ENCODE results near the gene FAM222B. TPM values are rescaled to one million over a fixed set of nuclear protein-coding genes. Genes with fewer than 3 reads are reported as not detected.

FAM222B gene
- total RNA-seq, 1 donor from 2014 or later = 21.0 TPM

DNA sequence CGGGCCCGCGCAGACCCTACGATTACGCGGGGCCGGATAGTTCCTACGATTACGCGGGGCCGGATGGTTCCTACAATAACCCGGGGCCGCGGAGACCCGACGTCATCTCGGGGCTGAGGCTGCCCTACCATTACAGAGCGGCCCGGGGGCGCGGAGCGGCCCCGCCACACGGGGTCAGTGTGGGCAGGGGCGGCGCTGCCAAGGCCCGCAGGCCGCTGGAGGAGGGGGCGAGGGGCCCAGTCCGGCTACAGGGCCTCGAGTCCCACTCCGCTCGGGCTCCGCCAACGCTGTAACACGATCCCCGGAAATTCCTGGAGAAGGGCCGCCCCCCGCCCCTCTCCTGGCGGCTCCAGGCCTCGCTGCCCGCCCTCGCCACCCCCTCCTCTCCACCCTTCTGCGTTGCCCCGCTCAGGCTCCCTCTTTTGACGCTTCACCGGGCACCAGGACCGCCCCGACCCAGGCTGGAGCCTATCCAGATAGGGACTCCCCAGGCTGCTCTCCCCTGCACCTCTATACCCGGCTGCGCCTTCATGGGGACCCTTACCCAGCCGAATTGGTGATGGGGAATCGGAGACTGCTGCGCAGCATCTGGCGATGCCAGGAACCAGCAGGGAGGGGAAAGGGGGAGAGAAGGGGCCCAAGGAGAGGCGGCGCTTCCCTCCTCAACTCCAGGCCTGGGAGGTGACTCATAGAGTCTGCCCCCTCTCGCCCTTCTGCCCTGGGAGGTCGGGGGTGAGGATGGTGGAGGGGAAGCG is 124.8 kb downstream of the FAM222B start, which contains the start of gene RAB34:
RAB34 (minus strand) TSS at position 291 of the 755 bp plus-strand sequence. CDS start 602 bp downstream, outside the sequence.
- H3K27me3 Mint-ChIP-seq (ENCODE audit: low read depth) = no peaks in the 10 kb centered on the region
- H3K27ac Mint-ChIP-seq (ENCODE audit: unreplicated experiment) = peak within 1 kb of the TSS; percentile 94
- TF ChIP-seq, protein P1, sequence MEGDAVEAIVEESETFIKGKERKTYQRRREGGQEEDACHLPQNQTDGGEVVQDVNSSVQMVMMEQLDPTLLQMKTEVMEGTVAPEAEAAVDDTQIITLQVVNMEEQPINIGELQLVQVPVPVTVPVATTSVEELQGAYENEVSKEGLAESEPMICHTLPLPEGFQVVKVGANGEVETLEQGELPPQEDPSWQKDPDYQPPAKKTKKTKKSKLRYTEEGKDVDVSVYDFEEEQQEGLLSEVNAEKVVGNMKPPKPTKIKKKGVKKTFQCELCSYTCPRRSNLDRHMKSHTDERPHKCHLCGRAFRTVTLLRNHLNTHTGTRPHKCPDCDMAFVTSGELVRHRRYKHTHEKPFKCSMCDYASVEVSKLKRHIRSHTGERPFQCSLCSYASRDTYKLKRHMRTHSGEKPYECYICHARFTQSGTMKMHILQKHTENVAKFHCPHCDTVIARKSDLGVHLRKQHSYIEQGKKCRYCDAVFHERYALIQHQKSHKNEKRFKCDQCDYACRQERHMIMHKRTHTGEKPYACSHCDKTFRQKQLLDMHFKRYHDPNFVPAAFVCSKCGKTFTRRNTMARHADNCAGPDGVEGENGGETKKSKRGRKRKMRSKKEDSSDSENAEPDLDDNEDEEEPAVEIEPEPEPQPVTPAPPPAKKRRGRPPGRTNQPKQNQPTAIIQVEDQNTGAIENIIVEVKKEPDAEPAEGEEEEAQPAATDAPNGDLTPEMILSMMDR (IDR thresholded peaks at IDR 0.05) = peak; percentile 73
- H3K4me3 Mint-ChIP-seq (ENCODE audit: unreplicated experiment) = peak within 1 kb of the TSS; percentile 86
- DNase-seq (ENCODE audit: low spot score) = no peak
- H3K36me3 Mint-ChIP-seq (ENCODE audit: low read depth) = peaks cover 27% of the 10 kb centered on the region
- no peaks in the 10 kb centered on the region for H3K9me3 Mint-ChIP-seq (ENCODE audit: low read depth)
- H3K4me1 Mint-ChIP-seq (ENCODE audit: low read depth) = peaks cover 63% of the 10 kb centered on the region

DNA sequence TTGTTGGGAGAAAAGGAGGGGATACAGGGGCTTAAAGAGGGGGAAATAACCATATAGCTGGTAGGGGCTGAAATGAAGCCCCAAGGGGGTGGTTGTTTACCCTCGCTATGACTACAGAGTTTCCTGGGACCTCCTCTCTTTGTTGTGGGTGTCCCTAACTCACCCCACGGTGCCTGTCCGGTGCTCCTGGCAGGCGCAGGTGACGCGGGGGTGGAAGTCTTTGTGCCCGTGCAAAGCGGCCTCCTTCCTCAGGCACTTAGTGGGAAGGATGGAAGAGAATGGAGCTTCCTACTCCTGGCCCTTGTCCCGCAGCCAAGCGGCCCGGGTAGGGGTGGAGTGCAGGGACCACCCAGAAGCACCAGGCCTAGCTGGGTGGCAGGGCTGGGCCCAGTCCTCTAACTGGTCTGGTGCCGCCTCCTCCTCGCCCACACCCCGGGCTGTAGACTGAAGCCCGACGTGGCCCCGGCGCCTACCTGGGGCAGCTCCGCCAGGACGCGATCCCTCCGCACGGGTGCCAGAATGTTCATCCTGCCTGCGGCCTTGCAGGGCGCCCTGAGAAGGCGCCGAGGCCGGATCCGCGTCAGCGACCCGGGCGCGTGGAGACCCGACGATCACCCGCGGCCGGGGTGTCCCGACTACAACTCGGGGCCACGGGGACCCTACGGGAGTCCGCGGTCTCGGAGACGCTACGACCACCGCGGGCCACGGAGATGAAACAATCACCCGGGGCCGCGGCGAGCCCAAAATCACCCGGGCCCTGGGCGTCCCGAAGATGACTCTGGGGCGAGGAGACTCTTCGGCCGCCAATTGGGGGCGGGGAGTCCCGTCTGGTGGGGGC is 125.6 kb downstream of the FAM222B start:
- peak overlapping the region; percentile 86 for H3K4me3 Mint-ChIP-seq (ENCODE audit: unreplicated experiment)
- H3K27ac Mint-ChIP-seq (ENCODE audit: unreplicated experiment) = peak overlapping the region; percentile 79
- peaks cover 63% of the 10 kb centered on the region for H3K4me1 Mint-ChIP-seq (ENCODE audit: low read depth)
- no peak for DNase-seq (ENCODE audit: low spot score)
- H3K9me3 Mint-ChIP-seq (ENCODE audit: low read depth) = no peaks in the 10 kb centered on the region
- no peaks in the 10 kb centered on the region for H3K27me3 Mint-ChIP-seq (ENCODE audit: low read depth)
- peaks cover 25% of the 10 kb centered on the region for H3K36me3 Mint-ChIP-seq (ENCODE audit: low read depth)
- TF ChIP-seq, protein P1 (IDR thresholded peaks at IDR 0.05) = no peak

DNA sequence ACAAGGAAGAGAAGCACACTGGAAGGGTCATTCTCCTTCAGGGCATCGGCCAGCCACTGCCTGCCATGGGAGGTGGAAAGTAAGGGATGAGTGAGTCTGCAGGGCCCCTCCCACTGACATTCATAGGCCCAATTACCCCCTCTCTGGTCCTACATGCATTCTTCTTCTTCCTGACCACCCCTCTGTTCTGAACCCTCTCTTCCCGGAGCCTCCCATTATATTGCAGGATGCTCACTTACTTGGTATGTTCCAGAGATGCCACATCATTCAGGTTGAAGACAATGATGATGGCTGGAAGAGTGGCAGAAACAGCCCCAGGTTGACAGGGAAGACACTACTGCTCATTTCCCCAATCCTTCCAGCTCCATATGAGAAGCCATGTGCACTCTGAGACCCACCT is 127.4 kb downstream of the FAM222B start:
- Mint-ChIP-seq H3K27me3 (ENCODE audit: low read depth) (no peaks in the 10 kb centered on the region), H3K9me3 (ENCODE audit: low read depth) (no peaks in the 10 kb centered on the region), H3K4me1 (ENCODE audit: low read depth) (peaks cover 57% of the 10 kb centered on the region), H3K27ac (ENCODE audit: unreplicated experiment) (no peak overlapping the region), H3K4me3 (ENCODE audit: unreplicated experiment) (no peak overlapping the region), H3K36me3 (ENCODE audit: low read depth) (peaks cover 19% of the 10 kb centered on the region)
- TF ChIP-seq, protein P1 (IDR thresholded peaks at IDR 0.05) = no peak
- no peak for DNase-seq (ENCODE audit: low spot score)

DNA sequence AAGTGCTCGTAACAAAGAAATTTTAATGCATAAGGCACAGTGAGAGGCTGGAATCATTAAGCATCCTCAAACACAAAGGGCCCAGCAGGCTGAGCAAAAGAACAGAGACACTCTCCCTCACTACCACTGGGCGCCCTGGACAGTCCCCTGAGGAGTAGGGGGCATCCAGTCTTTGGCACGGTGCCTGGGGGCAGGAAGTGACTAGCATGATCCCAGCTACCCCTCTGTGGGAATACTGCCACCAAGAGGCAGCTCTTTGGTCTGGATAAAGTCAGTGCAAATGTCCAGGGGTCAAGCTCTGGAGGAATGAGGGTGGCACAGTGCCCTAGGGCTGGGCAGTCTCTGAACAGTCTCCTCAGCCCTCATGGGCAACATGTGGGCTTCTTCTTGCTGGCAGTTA is 128.3 kb downstream of the FAM222B start:
- H3K4me3 Mint-ChIP-seq (ENCODE audit: unreplicated experiment) = no peak overlapping the region

More for the DNA sequence above, 128.3 kb downstream of the FAM222B start:
- Mint-ChIP-seq H3K4me1 (ENCODE audit: low read depth) (peaks cover 57% of the 10 kb centered on the region), H3K9me3 (ENCODE audit: low read depth) (no peaks in the 10 kb centered on the region), H3K36me3 (ENCODE audit: low read depth) (peaks cover 16% of the 10 kb centered on the region), H3K27me3 (ENCODE audit: low read depth) (no peaks in the 10 kb centered on the region), H3K27ac (ENCODE audit: unreplicated experiment) (no peak overlapping the region)
- TF ChIP-seq, protein P1 (IDR thresholded peaks at IDR 0.05) = peak; percentile 16
- no peak for DNase-seq (ENCODE audit: low spot score)
